Ascending aorta (tissue), 2 donors: Measurements from ENCODE around the gene POLL. TPM values are rescaled to one million over a fixed set of nuclear protein-coding genes. Genes with fewer than 3 reads are reported as not detected.

Source experiments
- DNase-seq, 2 donors: peaks; one replicate each; pipeline ENCODE4 v3.0.0-alpha.2; 2019; ENCODE audit warnings: low spot score in 2 of 2
- H3K27ac ChIP-seq, 2 donors: fragments of 200-600 bp; sonication (generic); one replicate each; pipeline ENCODE4 v1.5.1; 2016 to 2017; ENCODE audit warnings: mild to moderate bottlenecking in 1 of 2
- H3K27me3 ChIP-seq: fragments of 200-600 bp; sonication (generic); one replicate; pipeline ENCODE4 v1.5.1; 2017
- H3K36me3 ChIP-seq, 2 donors: fragments of 200-600 bp; sonication (generic); one replicate each; pipeline ENCODE4 v1.5.1; 2016
- H3K4me1 ChIP-seq, 2 donors: fragments of 200-600 bp; sonication (generic); one replicate each; pipeline ENCODE4 v1.5.1; 2016 to 2017; ENCODE audit warnings: mild to moderate bottlenecking in 1 of 2
- H3K4me3 ChIP-seq, 2 donors: fragments of 200-600 bp; sonication (generic); one replicate each; pipeline ENCODE4 v1.5.1; 2016 to 2017; ENCODE audit warnings: mild to moderate bottlenecking in 1 of 2
- H3K9me3 ChIP-seq, 2 donors: fragments of 200-600 bp; sonication (generic); one replicate each; pipeline ENCODE4 v1.5.1; 2016
- CTCF ChIP-seq, 3 experiments: fragments of 200-600 bp in 2 of 3; fragments of 450-650 bp in 1 of 3; sonication (generic) in 2 of 3; IDR thresholded peaks; one replicate each; pipeline ENCODE4 v1.5.1; 2016 to 2019; ENCODE audit warnings: antibody characterized with exemption in 3 of 3, mild to moderate bottlenecking in 1 of 3, moderate library complexity in 1 of 3
- intact Hi-C: fragments of 100-400 bp; cut with DNase I; formaldehyde crosslinking; loops from one replicate; pipeline ENCODE4 v1.15.1; 2023
- total RNA-seq: library from RNA; depleted of rRNA; stranded (reverse); fragments of >200 nt; gene quantifications from one replicate; pipeline ENCODE4 v1.1.0, GENCODE V29; 2016

Gene POLL
- total RNA-seq, 1 donor from 2014 or later: 17.1 TPM

DNA sequence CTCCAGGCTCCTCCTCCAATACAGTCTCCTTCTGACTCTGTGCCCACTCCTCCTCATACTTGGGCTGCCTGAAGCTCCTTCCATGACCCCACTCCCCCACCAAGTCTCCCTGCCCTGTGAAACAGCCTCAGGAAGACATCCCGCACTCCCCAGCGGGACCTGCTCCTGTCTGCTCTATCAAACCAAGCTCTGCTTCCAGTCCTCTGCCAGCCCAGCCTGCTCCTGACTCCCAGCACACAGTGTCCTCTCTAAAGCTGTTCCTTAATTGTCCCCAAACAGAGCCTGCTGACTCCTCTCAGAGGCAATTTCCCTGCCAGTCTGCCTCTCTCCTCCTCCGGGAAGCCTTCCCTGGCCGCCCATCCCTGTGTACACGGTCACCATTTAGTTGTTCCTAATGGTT is 9.9 kb downstream of the POLL start:
- Histone ChIP-seq H3K4me3 (no peak overlapping the region), H3K36me3 (peaks cover 29 to 68% of the 10 kb centered on the region in 2 donors), H3K27ac (no peak overlapping the region), H3K4me1 (no peaks in the 10 kb centered on the region), H3K27me3 (no peaks in the 10 kb centered on the region), H3K9me3 (no peaks in the 10 kb centered on the region)
- intact Hi-C loops: no loop called here
- no peak for TF ChIP-seq CTCF (IDR thresholded peaks at IDR 0.05)
- DNase-seq: no peak

GRCh38 chr10:101577121-101577871 is 10.8 kb downstream of the POLL start:
- H3K4me3 ChIP-seq: no peak overlapping the region
- H3K9me3 ChIP-seq: peaks cover 0 to 7% of the 10 kb centered on the region in 2 donors
- TF ChIP-seq CTCF (IDR thresholded peaks at IDR 0.05): no peak
- no peak for DNase-seq
- H3K27ac ChIP-seq: no peak overlapping the region
- H3K36me3 ChIP-seq: peaks cover 29 to 64% of the 10 kb centered on the region in 2 donors
- H3K27me3 ChIP-seq: no peaks in the 10 kb centered on the region
- intact Hi-C loops: no loop called here
- H3K4me1 ChIP-seq: no peaks in the 10 kb centered on the region

DNA sequence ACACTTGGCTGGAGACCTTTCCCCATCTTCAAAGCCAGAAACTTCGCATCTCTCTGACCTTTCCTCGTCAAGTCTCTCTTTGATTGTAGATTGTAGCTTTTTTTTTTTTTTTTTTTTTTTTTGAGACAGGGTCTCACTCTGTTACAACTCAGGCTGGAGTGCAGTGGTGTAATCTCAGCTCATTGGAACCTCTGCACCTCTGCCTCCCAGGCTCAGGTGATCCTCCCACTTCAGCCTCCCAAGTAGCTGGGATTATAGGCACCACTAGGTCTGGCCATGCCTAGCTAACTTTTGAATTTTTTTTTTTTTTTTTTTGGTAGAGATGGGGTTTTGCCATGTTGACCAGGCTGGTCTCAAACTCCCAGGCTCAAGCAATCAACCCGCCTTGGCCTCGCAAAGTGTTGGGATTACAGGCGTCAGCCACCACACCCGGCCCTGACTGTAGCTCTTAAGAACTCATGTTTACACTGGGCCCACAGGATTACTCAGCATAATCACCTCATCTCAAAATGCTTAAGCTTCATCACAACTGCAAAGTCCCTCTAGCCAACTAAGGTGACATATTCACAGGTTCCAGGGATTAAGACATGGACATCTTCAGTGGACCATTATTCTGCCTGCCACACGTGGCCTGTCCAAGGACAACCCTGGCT is 11.7 kb downstream of the POLL start:
- Histone ChIP-seq H3K36me3 (peaks cover 23 to 55% of the 10 kb centered on the region in 2 donors), H3K9me3 (peaks cover 0 to 7% of the 10 kb centered on the region in 2 donors), H3K27ac (no peak overlapping the region), H3K4me1 (no peaks in the 10 kb centered on the region), H3K27me3 (no peaks in the 10 kb centered on the region), H3K4me3 (no peak overlapping the region)
- TF ChIP-seq CTCF (IDR thresholded peaks at IDR 0.05): no peak
- DNase-seq: no peak
- intact Hi-C loops: no loop called here

GRCh38 chr10:101575580-101576210 is 12.4 kb downstream of the POLL start:
- H3K9me3 ChIP-seq: peaks cover 0 to 7% of the 10 kb centered on the region in 2 donors
- no peak for DNase-seq
- H3K36me3 ChIP-seq: peaks cover 23 to 48% of the 10 kb centered on the region in 2 donors
- TF ChIP-seq CTCF (IDR thresholded peaks at IDR 0.05): no peak
- H3K4me1 ChIP-seq: no peaks in the 10 kb centered on the region
- intact Hi-C loops: no loop called here
- no peaks in the 10 kb centered on the region for H3K27me3 ChIP-seq
- no peak overlapping the region for H3K27ac ChIP-seq
- H3K4me3 ChIP-seq: no peak overlapping the region

GRCh38 chr10:101575091-101575490 is 13.0 kb downstream of the POLL start:
- Histone ChIP-seq H3K4me1 (peaks cover 0 to 4% of the 10 kb centered on the region in 2 donors), H3K27me3 (no peaks in the 10 kb centered on the region), H3K27ac (no peak overlapping the region), H3K4me3 (no peak overlapping the region), H3K9me3 (peaks cover 0 to 7% of the 10 kb centered on the region in 2 donors), H3K36me3 (peaks cover 18 to 42% of the 10 kb centered on the region in 2 donors)
- DNase-seq: no peak
- intact Hi-C loops: no loop called here
- TF ChIP-seq CTCF (IDR thresholded peaks at IDR 0.05): no peak
